NK-92 (cell line): ENCODE results near the gene GAPDHS.

Experiments
- DNase-seq: peaks from one replicate; lab custom pipeline; 2025; ENCODE audit not compliant: unreplicated experiment; lab: John Stamatoyannopoulos, UW

GAPDHS gene

DNA sequence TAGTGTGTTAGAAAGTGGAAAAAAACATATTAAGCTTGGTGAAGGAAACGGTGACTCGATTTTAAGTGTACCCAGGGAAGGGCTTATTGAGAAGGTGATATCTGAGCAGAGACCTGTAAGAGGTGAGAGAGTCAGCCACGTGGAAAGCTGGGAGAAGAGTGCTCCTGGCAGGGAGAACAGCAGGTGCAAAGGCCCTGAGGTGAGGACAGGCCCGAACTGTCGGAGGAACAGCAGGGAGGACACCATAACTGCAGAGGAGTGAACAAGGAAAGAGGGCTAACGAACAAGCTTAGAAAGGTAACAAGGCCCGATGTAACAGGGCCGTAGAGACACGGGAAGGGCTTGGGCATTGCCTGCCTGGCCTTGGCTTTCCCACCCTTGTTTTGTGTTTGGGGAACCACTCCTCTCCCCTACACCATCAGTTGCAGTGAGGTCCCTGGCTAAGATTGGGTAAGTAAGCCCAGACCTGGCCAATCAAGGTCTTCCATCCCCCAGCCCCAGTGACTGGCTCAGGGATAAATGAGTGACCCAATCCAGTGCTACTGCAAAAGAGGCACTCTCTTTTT is 22.9 kb downstream of the GAPDHS start:
- DNase-seq, result no peak

GRCh38 chr19:35556846-35557538 is 23.7 kb downstream of the GAPDHS start:
- DNase-seq, result no peak

- no peak for DNase-seq
Observed at GRCh38 chr19:35557539-35558399, 24.5 kb downstream of the GAPDHS start.

DNA sequence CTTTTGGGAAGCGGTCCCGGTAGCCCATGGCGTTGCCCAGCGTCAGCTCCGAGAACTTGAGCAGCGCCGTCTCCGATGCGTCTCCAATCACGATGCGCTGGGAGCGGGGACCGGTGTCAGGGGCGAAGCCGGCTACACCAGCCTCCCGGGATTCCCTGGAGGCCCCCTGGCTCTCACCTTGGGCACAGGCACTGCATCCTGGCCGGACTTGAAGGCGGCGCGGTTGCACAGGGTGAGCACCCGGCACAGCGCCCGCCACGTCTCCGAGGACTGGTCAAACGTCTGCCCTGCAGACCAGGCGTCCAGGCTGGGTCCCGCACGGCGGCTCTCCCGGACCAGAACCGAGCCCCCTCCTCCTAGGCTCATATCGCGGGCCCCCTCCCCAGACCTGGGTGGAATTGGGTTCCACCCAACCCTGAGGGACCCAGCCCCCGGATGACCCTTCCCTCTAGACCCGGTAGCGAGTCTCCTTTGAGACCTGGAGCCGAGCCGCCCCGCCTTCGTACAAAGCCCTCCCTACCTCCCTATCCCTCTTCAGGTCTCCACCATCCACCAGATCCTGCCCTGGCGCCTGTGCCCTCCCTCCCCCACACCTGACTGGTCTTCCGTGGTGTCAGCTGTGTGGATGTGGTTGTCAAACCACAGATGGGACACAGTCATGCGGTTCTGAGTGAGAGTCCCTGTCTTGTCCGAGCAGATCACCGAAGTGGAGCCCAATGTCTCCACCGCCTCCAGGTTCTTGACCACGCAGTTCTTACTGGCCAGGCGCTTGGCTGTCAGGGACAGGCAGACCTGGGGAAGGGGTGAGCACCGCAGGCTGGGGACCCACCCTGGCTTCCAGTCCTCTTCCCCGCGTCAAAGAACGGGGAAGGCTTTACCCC is 25.4 kb downstream of the GAPDHS start:
- no peak for DNase-seq

DNA sequence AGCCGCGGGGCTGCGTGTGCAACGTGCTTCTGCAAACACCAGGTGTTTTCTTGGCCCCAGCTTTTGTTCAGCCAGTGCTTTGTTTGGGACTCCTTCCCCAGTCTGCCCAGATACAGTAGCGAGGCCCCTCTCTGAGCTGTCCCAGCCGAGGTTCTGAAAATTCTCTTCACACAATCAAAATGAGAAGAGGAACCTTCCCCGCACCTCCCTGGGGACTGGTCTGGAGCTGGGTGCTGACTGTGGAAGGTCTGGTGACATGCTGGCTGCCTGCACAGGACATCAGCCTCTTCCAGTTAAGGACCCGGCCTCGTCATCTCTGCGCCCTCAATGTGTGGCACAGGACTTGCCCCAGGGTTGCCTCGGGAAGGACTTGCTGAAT is 26.0 kb downstream of the GAPDHS start:
- no peak for DNase-seq

GRCh38 chr19:35559781-35560180 is 26.5 kb downstream of the GAPDHS start:
- no peak for DNase-seq

DNA sequence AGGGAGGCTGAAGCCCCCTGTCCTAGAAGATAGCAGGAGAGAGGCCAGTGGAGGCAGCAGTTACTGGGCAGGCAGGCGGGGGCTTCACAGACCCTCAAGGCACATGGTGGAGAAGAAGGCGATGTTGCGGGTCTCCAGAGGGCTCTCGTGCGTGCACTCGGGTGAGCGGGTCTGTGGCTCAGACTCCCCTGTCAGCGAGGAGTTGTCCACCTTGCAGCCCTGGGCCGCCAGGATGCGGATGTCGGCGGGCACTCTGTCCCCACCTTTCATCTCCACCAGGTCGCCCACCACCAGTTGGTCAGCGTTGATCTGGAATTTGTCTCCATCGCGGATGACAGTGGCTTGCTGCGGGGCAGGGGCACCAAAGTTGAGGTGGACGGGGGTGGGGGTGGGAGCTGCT is 27.0 kb downstream of the GAPDHS start:
- no peak for DNase-seq

DNA sequence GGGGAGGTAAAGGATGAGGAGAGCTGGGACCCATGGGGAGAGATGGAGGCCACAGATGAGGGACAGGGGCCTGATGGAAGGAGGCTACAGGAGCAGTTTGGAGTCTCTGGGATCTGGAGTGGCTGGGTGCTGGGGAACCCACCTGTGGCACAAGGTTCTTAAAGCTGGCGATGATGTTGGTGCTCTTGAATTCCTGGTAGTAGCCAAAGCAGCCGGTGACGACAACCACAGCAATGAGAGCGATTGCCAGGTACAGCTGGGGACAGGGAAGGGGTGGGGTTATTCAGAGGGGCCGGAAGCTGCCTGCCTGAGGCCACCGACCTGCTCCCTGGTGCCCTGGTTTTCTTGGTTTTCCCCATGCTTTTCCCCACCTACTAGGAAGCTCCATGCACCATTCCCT is 27.4 kb downstream of the GAPDHS start:
- DNase-seq, result no peak

GRCh38 chr19:35561436-35561835 is 28.2 kb downstream of the GAPDHS start:
- DNase-seq, result no peak

DNA sequence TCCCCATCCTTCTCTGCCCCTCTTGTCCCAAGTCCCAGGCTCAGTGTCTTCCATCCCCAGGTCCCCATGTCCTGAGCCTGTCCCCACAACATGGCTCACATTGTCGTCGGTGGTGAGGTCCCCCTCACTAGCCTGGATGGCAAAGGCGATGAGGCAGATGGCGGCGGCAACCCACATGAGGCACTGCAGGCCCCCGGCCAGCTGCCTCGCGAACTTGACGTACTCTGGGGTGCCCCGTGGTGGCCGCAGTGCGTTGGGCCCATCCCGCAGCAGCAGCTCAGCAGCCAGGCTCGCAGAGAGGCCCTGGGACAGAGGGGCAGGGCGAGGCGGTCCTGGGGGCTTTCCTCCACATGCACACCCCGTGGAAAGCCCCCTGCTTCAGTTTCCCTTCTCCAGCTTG is 29.1 kb downstream of the GAPDHS start:
- no peak for DNase-seq

GRCh38 chr19:35562776-35563175 is 29.5 kb downstream of the GAPDHS start:
- no peak for DNase-seq

DNA sequence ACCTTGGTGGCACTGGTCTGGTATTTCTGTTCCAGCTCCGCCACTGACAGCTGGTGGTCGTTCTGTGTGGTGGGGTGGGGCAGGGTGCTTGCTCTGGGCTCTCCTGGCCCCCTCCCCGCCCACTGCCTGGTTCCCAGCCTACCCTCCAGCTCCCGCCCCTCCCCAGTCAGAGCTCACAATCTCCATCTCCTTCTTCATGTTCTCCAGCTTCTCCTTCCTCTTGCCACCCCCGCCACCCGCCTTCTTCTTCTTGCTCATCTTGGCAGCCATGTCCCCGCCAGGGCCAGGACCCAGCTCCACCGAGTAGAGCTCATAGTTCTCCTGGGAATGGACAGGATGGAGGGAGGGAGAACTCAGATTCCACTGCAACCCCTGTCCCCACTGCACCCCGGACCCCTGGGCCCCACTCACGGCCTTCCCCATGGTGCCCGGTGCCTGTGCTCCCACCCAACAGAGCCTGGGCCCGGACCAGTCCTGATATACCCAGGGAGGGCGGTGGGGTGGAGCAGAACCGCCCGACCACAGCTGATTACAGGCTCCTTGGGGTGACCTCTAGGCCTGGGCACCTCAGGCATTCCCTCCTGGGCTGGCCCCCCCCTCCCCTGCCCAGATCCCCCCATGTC is 30.1 kb downstream of the GAPDHS start, which contains the start of gene ATP4A:
Gene ATP4A, minus strand, starts transcription at position 452 of the 623 bp plus-strand sequence. Its CDS starts 29 bp downstream, at position 423.
- DNase-seq, result no peak

DNA sequence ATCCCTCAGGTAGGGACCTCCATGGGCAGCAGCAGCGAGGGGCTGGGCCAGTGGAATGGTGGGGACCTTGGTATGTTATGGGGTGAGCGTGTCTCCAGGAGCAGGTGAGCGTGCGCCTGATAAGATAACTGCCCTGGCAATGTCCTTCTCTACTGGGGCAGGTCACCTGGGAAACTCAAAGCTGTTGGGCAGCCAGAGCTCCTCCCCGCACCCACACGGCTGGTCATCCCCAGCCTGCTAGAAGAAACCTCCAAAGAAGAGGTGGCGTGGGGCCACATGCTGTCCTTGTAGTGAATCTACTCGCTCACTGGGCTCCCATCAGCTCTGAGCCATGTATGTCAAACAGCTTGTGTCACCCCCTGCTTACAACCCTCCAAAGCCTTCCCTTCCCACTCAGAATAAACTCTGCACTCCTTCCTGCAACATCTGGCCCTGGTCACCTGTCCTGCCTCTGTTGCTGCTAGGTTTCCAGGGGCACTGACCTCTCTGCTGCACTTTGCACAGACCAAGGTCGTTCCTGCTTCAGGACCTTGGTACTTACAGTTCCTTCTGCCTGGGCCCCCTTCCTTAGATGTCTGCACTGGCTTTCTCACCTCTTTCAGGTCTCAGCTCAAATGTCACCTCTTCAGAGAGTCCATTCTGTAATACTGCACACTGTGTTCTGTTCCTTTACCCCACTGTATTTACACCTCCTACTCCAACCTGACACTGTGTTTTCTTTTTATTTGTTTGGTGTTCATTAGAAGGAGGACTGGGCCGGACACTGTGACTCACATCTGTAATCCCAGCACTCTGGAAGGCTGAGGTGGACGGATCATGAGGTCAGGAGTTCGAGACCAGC is 32.0 kb downstream of the GAPDHS start:
- no peak for DNase-seq

- DNase-seq, result no peak
Observed at GRCh38 chr19:35566738-35567137, 33.5 kb downstream of the GAPDHS start.

DNA sequence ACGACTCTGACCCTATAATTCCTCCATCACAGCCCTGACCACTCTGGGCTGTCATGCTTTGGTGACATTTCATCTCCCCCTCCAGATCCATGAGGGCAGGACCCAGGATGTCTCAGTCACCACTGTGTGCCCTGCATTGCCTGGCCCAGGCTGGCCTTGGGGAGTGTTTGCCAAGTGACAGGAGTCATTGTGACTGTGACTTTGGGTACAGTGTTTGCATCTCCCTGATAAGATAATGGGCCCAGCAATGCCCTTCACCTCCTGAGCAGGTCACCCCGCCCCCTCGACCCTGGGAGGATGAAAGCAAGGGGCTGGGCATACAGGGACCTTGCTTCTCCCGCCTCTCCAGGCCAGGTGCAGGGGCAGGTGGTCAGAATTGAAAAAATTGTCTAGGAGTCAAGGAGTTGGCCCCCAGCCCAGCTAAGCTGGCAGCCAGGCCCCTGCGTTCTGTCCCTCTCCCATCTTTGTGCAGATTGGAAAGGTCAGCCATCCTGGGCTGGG is 36.1 kb downstream of the GAPDHS start:
- no peak for DNase-seq

DNA sequence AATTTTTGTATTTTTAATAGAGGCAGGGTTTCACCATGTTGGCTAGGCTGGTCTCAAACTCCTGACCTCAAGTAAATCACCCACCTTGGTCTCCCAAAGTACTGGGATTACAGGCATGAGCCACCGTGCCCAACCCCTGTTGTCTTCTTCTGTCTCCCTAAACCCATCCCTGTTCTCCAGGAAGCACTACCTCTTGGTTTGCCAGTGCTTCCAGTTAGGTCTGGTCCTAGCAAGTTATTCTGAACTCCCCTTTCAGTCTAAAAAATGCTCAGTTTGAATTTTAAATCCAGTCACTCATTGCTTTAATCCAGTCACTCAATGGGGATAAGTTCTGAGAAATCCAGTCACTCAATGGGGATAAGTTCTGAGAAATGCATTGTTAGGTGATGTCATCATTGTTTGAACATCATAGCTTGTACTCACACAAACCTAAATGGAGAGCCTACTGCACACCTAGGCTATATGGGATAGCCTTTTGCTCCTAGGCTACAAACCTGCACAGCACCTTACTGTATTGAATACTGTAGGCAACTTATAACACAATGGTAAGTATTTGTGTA is 38.2 kb downstream of the GAPDHS start:
- DNase-seq, result no peak

GRCh38 chr19:35577918-35578317 is 44.7 kb downstream of the GAPDHS start:
- no peak for DNase-seq

DNA sequence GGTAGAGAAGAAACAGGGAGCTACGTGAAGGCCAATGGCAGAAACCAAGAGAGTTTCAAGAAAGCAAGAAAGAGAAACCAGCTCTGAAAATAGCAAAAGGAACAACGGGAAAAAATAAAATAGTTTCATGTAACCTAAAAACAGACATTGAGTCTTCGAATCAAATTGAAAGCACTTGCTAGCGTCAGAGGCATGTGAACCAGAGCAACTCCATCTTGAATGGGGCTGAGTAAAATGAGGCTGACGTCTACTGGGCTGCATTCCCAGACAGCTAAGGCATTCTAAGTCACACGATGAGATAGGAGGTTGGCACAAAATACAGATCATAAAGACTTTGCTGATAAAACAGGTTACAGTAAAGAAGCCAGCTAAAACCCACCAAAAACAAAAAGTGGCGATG is 45.5 kb downstream of the GAPDHS start:
- DNase-seq, result no peak

DNA sequence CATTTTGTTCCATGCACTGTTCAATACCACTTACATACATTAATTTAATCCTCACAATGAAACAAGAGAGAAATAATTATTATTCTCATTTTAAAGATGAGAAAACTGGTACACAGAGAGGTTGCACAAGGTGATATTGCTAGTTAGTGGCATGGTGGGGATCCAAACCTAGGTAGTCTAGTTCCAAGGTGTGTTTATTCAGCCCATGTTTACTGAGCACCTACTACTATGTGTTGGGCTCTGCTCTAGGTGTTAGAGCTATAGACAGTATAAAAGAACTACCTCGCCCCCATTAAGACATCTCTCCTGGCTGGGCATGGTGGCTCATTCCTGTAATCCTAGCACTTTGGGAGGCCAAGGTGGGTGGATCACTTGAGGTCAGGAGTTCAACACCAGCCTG is 49.5 kb downstream of the GAPDHS start:
- no peak for DNase-seq
